Testis (tissue), 3 donors: ENCODE results near the gene SIRT7. TPM values are rescaled to one million over a fixed set of nuclear protein-coding genes. Genes with fewer than 3 reads are reported as not detected.

Source experiments
- DNase-seq: peaks from one replicate; pipeline ENCODE4 v3.0.0-alpha.2; 2019
- H3K27ac ChIP-seq, 2 donors: fragments of 200-600 bp; sonication (generic); one replicate each; pipeline ENCODE4 v1.5.1; 2019
- H3K27me3 ChIP-seq: fragments of 200-600 bp; sonication (generic); one replicate; pipeline ENCODE4 v1.5.1; 2019
- H3K36me3 ChIP-seq: fragments of 200-600 bp; sonication (generic); one replicate; pipeline ENCODE4 v1.5.1; 2017; ENCODE audit warnings: low read depth; ENCODE audit errors: missing control alignments
- H3K4me1 ChIP-seq: fragments of 200-600 bp; sonication (generic); one replicate; pipeline ENCODE4 v1.5.1; 2019
- H3K4me3 ChIP-seq, 2 donors: fragments of 200-600 bp; sonication (generic); one replicate each; pipeline ENCODE4 v1.5.1; 2017 to 2019
- H3K9me3 ChIP-seq: fragments of 200-600 bp; sonication (generic); one replicate; pipeline ENCODE4 v1.5.1; 2017
- CTCF ChIP-seq, 3 experiments: fragments of 450-650 bp in 2 of 3; fragments of 200-600 bp in 1 of 3; sonication (generic) in 1 of 3; IDR thresholded peaks; one replicate each; pipeline ENCODE4 v1.5.1; 2016 to 2019; ENCODE audit warnings: antibody characterized with exemption in 3 of 3, mild to moderate bottlenecking in 2 of 3, moderate library complexity in 1 of 3
- POLR2A ChIP-seq: fragments of 450-650 bp; IDR thresholded peaks from one replicate; pipeline ENCODE4 v1.6.1; 2017; ENCODE audit warnings: antibody characterized with exemption, mild to moderate bottlenecking, moderate library complexity
- WGBS, 2 donors: methylation state at CpG; one replicate each; pipeline ENCODE4 v1.1.5; 2018; 5-methylcytosine and 5-hydroxymethylcytosine counted together
- intact Hi-C: fragments of 100-400 bp; cut with DNase I; formaldehyde crosslinking; loops from one replicate; pipeline ENCODE4 v1.15.1; 2023; ENCODE audit warnings: low total_unique reads
- polyA plus RNA-seq: library from polyadenylated mRNA; stranded (reverse); fragments of 350-450 nt; fragmentation: Illumina TruSeq; extraction: RNeasy Lipid Tissue Mini Kit (QIAGEN cat#74804); gene quantifications from one replicate; pipeline ENCODE4 v1.2.3, GENCODE V29; 2014; ENCODE audit warnings: low read depth, low replicate concordance; ENCODE audit not compliant: insufficient read depth
- total RNA-seq, 2 donors: library from RNA; depleted of rRNA; stranded (reverse); fragments of >200 nt; gene quantifications; one replicate each; pipeline ENCODE4 v1.2.3, GENCODE V29; 2016

The SIRT7 gene
- total and polyA plus RNA-seq, 3 donors from 2014 or later: 34.1 to 59.3 (median 48.4) TPM

GRCh38 chr17:81944858-81945257 lies 26.9 kb upstream of the SIRT7 start:
- H3K36me3 ChIP-seq: no peaks in the 10 kb centered on the region
- H3K27me3 ChIP-seq: no peaks in the 10 kb centered on the region
- no peak overlapping the region for H3K27ac ChIP-seq
- no peak overlapping the region for H3K4me3 ChIP-seq
- intact Hi-C loops: no loop called here
- no peak for DNase-seq
- no peak for TF ChIP-seq POLR2A
- TF ChIP-seq CTCF (IDR thresholded peaks at IDR 0.05): no peak
- 89 to 93% methylated on average over 9 of the region's 9 CpGs for WGBS, 2 donors
- H3K4me1 ChIP-seq: no peaks in the 10 kb centered on the region
- H3K9me3 ChIP-seq: no peaks in the 10 kb centered on the region

DNA sequence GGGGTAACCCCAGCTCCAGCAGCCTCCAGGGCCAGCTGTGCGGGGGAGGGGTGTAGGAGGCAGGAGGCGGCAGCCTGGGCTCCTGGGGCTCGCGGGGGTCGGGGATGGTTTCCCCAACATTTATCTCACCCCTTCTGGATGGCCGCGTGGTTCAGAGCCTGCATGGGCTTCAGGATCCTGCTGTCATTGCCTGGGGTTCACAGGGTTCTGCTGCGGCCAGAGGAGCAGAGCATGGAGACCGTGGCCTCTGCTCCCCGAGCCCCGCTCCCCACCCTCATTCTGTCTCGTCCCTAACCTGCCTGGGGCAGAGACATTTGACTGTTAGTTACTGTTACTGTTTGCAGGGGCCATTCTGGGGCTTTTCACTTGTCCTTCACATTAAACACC lies 24.2 kb upstream of the SIRT7 start:
- DNase-seq: no peak
- Histone ChIP-seq H3K27me3 (no peaks in the 10 kb centered on the region), H3K4me1 (no peaks in the 10 kb centered on the region), H3K9me3 (no peaks in the 10 kb centered on the region), H3K27ac (no peak overlapping the region), H3K36me3 (no peaks in the 10 kb centered on the region), H3K4me3 (no peak overlapping the region)
- WGBS, 2 donors: 47 to 72% methylated on average over 4 to 11 of the region's 12 CpGs
- intact Hi-C loops: no loop called here
- TF ChIP-seq POLR2A (no peak), CTCF (IDR thresholded peaks at IDR 0.05) (no peak)

GRCh38 chr17:81941484-81942166 lies 23.6 kb upstream of the SIRT7 start:
- H3K27ac ChIP-seq: no peak overlapping the region
- H3K4me1 ChIP-seq: peaks cover 3% of the 10 kb centered on the region
- H3K27me3 ChIP-seq: no peaks in the 10 kb centered on the region
- H3K4me3 ChIP-seq: no peak overlapping the region
- intact Hi-C loops: no loop called here
- H3K36me3 ChIP-seq: no peaks in the 10 kb centered on the region
- H3K9me3 ChIP-seq: no peaks in the 10 kb centered on the region
- no peak for TF ChIP-seq POLR2A
- TF ChIP-seq CTCF (IDR thresholded peaks at IDR 0.05): no peak
- no peak for DNase-seq
- 51 to 64% methylated on average over 20 to 26 of the region's 30 CpGs for WGBS, 2 donors

- H3K27ac ChIP-seq: no peak overlapping the region
- no peaks in the 10 kb centered on the region for H3K36me3 ChIP-seq
- intact Hi-C loops: no loop called here
- H3K4me3 ChIP-seq: no peak overlapping the region
- no peaks in the 10 kb centered on the region for H3K9me3 ChIP-seq
- 93 to 94% methylated on average over 37 to 54 of the region's 56 CpGs for WGBS, 2 donors
- no peaks in the 10 kb centered on the region for H3K27me3 ChIP-seq
- DNase-seq: no peak
- TF ChIP-seq CTCF (IDR thresholded peaks at IDR 0.05): no peak
- no peak for TF ChIP-seq POLR2A
- H3K4me1 ChIP-seq: peaks cover 6% of the 10 kb centered on the region
Observed at GRCh38 chr17:81940538-81941483, 22.8 kb upstream of the SIRT7 start.
